ENCODE measurements around the gene S100A4.
A peak's percentile ranks its signal among the peaks of the same experiment; 100 is the strongest.

S100A4 gene

DNA sequence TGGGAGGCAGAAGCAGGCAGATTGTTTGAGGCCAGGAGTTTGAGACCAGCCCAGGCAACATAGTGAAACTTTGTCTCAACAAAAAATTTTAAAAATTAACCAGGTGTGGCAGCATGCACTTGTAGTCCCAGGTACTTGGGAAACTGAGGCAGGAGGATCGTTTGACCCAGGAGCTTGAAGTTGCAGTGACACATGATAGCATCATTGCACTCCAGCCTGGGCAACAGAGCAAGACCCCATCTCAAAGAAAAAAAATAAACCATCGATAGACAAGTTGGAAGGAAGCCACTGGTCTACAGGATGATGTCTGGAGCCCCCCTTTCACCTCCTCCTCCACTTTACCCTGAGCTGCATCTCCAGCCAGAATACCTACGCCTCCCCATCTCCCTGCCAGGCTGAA, 26.4 kb downstream of the S100A4 start:
- Histone ChIP-seq H3K4me1 (peaks cover 0 to 9% (median 3%) of the 10 kb centered on the region in 4 donors), H3K27me3 (no peaks in the 10 kb centered on the region), H3K36me3 (no peaks in the 10 kb centered on the region), H3K4me3 (no peak overlapping the region), H3K27ac (no peak overlapping the region), H3K9me3 (no peaks in the 10 kb centered on the region)
- intact Hi-C loops (cut with DNase I; ENCODE audit: low total_unique reads): loop anchor here (10.0 kb wide), 1 partner anchor 226 kb away; no protein-coding TSS in a partner anchor
- TF ChIP-seq, protein P1, sequence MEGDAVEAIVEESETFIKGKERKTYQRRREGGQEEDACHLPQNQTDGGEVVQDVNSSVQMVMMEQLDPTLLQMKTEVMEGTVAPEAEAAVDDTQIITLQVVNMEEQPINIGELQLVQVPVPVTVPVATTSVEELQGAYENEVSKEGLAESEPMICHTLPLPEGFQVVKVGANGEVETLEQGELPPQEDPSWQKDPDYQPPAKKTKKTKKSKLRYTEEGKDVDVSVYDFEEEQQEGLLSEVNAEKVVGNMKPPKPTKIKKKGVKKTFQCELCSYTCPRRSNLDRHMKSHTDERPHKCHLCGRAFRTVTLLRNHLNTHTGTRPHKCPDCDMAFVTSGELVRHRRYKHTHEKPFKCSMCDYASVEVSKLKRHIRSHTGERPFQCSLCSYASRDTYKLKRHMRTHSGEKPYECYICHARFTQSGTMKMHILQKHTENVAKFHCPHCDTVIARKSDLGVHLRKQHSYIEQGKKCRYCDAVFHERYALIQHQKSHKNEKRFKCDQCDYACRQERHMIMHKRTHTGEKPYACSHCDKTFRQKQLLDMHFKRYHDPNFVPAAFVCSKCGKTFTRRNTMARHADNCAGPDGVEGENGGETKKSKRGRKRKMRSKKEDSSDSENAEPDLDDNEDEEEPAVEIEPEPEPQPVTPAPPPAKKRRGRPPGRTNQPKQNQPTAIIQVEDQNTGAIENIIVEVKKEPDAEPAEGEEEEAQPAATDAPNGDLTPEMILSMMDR (IDR thresholded peaks at IDR 0.05): no peak
- DNase-seq: no peak

DNA sequence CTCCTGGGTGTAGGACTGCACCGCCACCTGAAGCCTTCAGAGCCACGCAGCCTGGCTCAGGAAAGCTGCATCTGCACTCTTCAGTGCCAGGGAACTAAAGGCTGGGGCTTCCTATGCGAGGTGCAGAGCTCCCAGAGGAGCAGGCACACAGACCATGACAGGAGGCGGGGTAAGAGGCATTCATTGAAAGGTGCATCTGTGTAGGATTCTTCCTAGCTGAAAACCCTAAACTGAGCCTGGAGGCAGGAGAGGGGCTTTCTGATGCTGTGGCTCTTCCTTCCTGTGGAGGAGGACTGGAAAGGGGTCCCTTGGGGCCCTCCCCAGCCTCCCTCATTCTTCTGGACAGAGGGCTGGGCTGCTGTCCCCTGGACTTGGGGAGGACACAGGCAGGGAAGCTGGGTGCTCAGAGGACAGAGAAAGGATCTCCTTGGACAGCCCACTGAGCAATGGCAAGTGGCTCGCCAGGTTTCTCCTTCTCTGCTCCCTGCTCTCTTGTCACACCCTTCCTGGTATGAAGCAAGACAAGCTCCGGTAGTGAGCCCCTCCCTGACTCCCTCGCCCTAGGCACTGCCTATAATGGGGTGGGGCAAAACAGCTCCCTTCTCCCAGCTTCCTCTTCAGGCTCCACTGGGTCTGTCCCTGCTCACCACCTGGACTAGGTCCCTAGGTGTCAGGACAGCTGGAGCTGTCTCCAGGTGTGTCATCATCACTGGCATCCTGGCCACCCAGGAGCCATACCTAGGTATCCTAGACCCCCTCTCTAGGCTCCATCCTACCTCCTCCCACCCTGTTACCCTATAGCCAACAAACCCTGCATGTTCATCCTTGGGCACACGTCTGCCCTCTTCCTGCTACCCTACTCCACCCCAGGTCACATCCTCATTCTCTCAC, 29.9 kb downstream of the S100A4 start:
- Histone ChIP-seq H3K4me1 (peaks cover 0 to 14% (median 4%) of the 10 kb centered on the region in 4 donors), H3K36me3 (no peaks in the 10 kb centered on the region), H3K4me3 (no peak overlapping the region), H3K27me3 (no peaks in the 10 kb centered on the region), H3K9me3 (no peaks in the 10 kb centered on the region), H3K27ac (no peak overlapping the region)
- DNase-seq: no peak
- intact Hi-C loops (cut with DNase I; ENCODE audit: low total_unique reads): loop anchor here (10.0 kb wide), 1 partner anchor 229 kb away; no protein-coding TSS in a partner anchor
- TF ChIP-seq, protein P1 (IDR thresholded peaks at IDR 0.05): no peak

DNA sequence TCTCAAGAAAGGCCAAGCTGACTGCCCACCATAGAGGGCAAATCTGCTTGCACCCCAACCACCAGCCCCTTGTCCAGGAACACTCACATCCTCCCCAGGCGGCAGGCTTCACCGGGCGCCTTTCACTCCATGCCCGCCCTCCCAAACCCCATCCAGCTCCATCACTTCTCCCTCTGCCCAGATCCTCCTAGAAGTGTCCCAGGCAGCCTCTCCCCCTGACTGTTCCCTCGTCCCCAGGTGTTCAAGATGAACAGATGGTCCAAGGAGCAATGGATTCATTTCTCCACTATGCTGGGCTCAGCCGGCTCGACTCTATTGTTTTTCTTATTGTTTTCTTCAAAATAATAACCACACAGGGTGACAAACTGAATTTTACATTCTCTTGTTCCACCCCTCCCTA, 31.9 kb downstream of the S100A4 start:
- Histone ChIP-seq H3K9me3 (no peaks in the 10 kb centered on the region), H3K27ac (no peak overlapping the region), H3K4me3 (no peak overlapping the region), H3K27me3 (no peaks in the 10 kb centered on the region), H3K36me3 (no peaks in the 10 kb centered on the region), H3K4me1 (peaks cover 0 to 14% (median 5%) of the 10 kb centered on the region in 4 donors)
- TF ChIP-seq, protein P1 (IDR thresholded peaks at IDR 0.05): no peak
- DNase-seq: no peak
- intact Hi-C loops (cut with DNase I; ENCODE audit: low total_unique reads): loop anchor here (10.0 kb wide), 1 partner anchor 231 kb away; no protein-coding TSS in a partner anchor

DNA sequence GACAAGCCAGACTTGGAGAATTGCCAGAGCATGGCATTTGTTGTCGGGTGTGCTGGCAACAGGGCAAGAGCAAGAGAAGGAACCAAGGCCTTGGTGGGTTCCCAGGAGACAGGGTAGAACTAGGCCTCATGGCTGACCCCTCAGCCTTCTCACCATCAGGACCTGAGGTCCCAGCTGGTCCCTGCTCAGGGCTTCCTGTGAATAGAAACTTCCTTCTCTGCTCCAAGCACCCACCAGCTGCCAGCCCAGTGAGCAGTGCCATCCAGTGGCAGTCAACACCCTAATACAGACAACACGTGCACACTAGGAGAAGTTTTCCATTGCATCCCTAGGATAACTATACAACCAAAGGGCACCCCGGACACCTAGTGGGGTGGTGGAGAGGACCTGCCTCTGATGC, 32.6 kb downstream of the S100A4 start:
- no peak for DNase-seq
- TF ChIP-seq, protein P1 (IDR thresholded peaks at IDR 0.05): no peak
- Histone ChIP-seq H3K4me3 (no peak overlapping the region), H3K27ac (no peak overlapping the region), H3K9me3 (no peaks in the 10 kb centered on the region), H3K27me3 (no peaks in the 10 kb centered on the region), H3K36me3 (no peaks in the 10 kb centered on the region), H3K4me1 (peaks cover 0 to 13% (median 4%) of the 10 kb centered on the region in 4 donors)
- intact Hi-C loops (cut with DNase I; ENCODE audit: low total_unique reads): loop anchor here (10.0 kb wide), 1 partner anchor 232 kb away; no protein-coding TSS in a partner anchor

DNA sequence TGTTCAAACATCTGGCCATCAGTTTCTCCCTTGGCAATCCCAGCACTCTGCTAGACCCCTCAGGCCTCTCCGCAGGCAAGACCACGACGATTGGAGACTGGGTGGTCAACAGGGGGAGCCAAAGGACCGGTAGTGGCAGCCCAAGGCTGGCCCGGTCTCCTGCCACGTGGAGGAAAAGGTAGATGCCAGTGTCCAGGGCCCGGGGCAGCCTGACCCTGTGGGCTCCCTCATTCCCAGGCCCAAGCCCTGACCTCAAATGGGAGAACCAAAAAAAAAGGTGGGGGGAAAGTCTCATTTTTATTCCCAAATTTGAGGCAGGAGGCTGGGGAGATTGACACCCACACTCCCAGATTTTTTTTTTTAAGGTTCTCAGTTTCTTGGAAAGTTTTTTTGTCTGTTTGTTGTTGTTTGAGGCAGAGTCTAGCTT, 34.6 kb downstream of the S100A4 start:
- peak; percentile 74 to 87 for DNase-seq
- Histone ChIP-seq H3K4me1 (peaks cover 10 to 32% (median 24%) of the 10 kb centered on the region in 4 donors), H3K27ac (peak overlapping the region in 1 of 2 donors; percentile 20), H3K9me3 (no peaks in the 10 kb centered on the region), H3K27me3 (no peaks in the 10 kb centered on the region), H3K36me3 (no peaks in the 10 kb centered on the region), H3K4me3 (no peak overlapping the region)
- TF ChIP-seq, protein P1 (IDR thresholded peaks at IDR 0.05): peak; percentile 91 to 94
- intact Hi-C loops (cut with DNase I; ENCODE audit: low total_unique reads): loop anchor here (2.0 to 10.0 kb wide), 2 partner anchors 58 to 234 kb away; no protein-coding TSS in a partner anchor

All from tibial artery (tissue), 4 donors.